WERI-Rb-1 (cell line): ENCODE measurements around the gene AMHR2.

ENCODE experiments used
- DNase-seq: peaks from one replicate; pipeline ENCODE4 v3.0.0-alpha.2; 2020
- H3K27ac ChIP-seq: fragments of 250-450 bp; sonication (Bioruptor Pico); 2 replicates; pipeline ENCODE4 v1.5.1; 2020; ENCODE audit warnings: mild to moderate bottlenecking, moderate library complexity
- H3K27me3 ChIP-seq: fragments of 250-450 bp; sonication (Bioruptor Pico); 2 replicates; pipeline ENCODE4 v1.5.1; 2021; ENCODE audit warnings: mild to moderate bottlenecking, low read depth, moderate library complexity; ENCODE audit not compliant: insufficient read depth, severe bottlenecking
- H3K36me3 ChIP-seq: fragments of 250-450 bp; sonication (Bioruptor Pico); 2 replicates; pipeline ENCODE4 v1.5.1; 2020; ENCODE audit warnings: mild to moderate bottlenecking, moderate library complexity
- H3K4me3 ChIP-seq: 2 replicates; pipeline ENCODE4 v1.5.1; 2011; ENCODE audit warnings: low read depth, mild to moderate bottlenecking, control low read depth, low read length
- H3K9me3 ChIP-seq: fragments of 250-450 bp; sonication (Bioruptor Pico); 2 replicates; pipeline ENCODE4 v1.5.1; 2021; ENCODE audit warnings: mild to moderate bottlenecking, moderate library complexity; ENCODE audit not compliant: severe bottlenecking
- CTCF ChIP-seq: IDR thresholded peaks from 2 replicates; pipeline ENCODE4 v1.5.1; 2011; ENCODE audit warnings: low read depth, mild to moderate bottlenecking, control low read depth, inconsistent platforms, low read length

The AMHR2 gene

DNA sequence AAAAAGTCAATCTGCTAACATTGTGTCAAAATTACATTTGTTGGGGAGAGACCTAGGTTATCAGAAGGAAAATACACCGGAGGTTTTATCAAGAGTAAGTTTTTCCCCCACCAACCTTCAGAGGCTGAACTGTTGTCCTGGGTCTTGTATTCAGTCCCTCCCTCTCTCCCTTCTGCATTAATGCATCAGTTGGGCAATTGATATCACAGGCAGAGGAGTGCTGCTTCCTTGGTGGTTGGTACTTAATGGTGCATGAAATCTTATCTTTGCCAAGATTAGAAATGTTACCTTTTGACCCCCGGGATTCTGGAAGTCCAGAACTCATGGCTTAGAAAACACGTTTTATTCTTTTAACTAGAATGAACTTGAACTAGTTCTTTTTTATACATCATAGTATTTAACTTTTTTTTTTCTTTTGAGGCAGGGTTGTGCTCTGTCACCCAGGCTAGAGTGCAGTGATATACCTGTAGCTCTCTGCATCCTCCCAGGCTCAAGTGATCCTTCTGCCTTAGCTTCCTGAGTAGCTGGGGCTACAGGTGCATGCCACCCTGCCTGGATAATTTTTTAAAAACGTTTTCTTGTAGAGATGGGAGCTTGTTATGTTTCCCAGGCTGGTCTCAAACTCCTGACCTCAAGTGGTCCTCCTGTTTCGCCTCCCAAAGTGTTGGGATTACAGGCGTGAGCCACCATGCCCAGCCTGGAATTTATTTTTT is 33.2 kb downstream of the AMHR2 start:
- no peaks in the 10 kb centered on the region for H3K9me3 ChIP-seq
- no peak for TF ChIP-seq CTCF
- DNase-seq: no peak
- no peaks in the 10 kb centered on the region for H3K27me3 ChIP-seq
- H3K4me3 ChIP-seq: no peak overlapping the region
- H3K36me3 ChIP-seq: peaks cover 91% of the 10 kb centered on the region
- H3K27ac ChIP-seq: no peak overlapping the region

DNA sequence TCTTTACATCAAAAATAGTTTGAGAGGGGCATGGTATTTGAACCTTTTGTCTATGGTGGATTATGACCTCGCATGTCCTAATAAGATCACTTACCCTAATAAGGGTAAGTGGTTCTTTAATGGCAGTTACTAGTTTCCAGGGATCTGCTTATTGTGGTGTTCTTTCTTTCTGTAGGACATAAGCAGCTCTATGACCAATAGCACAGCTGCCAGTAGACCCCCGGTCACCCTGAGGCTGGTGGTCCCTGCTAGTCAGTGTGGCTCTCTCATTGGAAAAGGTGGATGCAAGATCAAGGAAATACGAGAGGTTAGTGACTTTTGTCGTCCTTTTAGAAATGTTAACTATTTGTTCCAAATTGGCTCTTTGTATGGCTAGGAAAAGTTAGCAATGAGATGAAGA is 35.4 kb downstream of the AMHR2 start:
- no peak overlapping the region for H3K27ac ChIP-seq
- no peaks in the 10 kb centered on the region for H3K9me3 ChIP-seq
- peaks cover 100% of the 10 kb centered on the region for H3K36me3 ChIP-seq
- no peak for DNase-seq
- TF ChIP-seq CTCF: no peak
- H3K4me3 ChIP-seq: no peak overlapping the region
- no peaks in the 10 kb centered on the region for H3K27me3 ChIP-seq

DNA sequence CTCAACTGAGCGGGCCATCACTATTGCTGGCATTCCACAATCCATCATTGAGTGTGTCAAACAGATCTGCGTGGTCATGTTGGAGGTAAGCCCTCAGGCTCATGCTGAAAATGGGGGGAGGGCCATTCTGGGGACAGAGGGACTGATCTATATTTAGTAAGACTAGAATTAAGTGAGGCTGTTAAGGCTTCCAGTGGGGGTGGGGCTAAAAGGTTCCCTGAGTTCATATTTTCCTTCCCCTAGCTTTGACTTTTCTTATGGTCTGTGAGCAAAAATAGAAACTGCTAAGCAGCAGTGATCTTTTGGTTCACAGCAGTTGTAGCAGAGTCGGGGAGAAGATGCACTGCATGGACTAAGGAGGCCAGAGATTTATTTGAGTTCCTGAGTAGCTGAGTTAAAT is 37.4 kb downstream of the AMHR2 start:
- Histone ChIP-seq H3K36me3 (peaks cover 99% of the 10 kb centered on the region), H3K4me3 (no peak overlapping the region), H3K9me3 (no peaks in the 10 kb centered on the region), H3K27me3 (no peaks in the 10 kb centered on the region), H3K27ac (no peak overlapping the region)
- DNase-seq: peak; percentile 58
- no peak for TF ChIP-seq CTCF

- Histone ChIP-seq H3K27ac (no peak overlapping the region), H3K9me3 (no peaks in the 10 kb centered on the region), H3K4me3 (no peak overlapping the region), H3K27me3 (no peaks in the 10 kb centered on the region), H3K36me3 (peaks cover 99% of the 10 kb centered on the region)
- no peak for DNase-seq
- TF ChIP-seq CTCF: no peak
Measured at GRCh38 chr12:53461591-53461990, 37.9 kb downstream of the AMHR2 start.

- H3K27ac ChIP-seq: no peak overlapping the region
- TF ChIP-seq CTCF: no peak
- no peak for DNase-seq
- no peaks in the 10 kb centered on the region for H3K9me3 ChIP-seq
- H3K4me3 ChIP-seq: no peak overlapping the region
- H3K27me3 ChIP-seq: no peaks in the 10 kb centered on the region
- H3K36me3 ChIP-seq: peaks cover 99% of the 10 kb centered on the region
Measured at GRCh38 chr12:53462935-53463334, 39.3 kb downstream of the AMHR2 start.
